Mesenteric fat pad (tissue), 1 donor: Measurements from ENCODE around the gene ADSS1. TPM values are rescaled to one million over a fixed set of nuclear protein-coding genes. Genes with fewer than 3 reads are reported as not detected.

ENCODE experiments used
- DNase-seq: peaks from one replicate; pipeline ENCODE4 v3.0.0-alpha.2; 2020; ENCODE audit warnings: low spot score
- total RNA-seq: library from RNA; stranded (reverse); fragmentation: NEBNext Ultra II Directional; extraction: Animal tissue kit (Norgen Biotek cat#: 25700); gene quantifications from one replicate; pipeline ENCODE4 v1.2.1, GENCODE V29; 2021
- donor health status: DM: yes; HTN: yes; CAD: no.

ADSS1 gene
- total RNA-seq, 1 donor from 2014 or later, result 5.2 TPM

DNA sequence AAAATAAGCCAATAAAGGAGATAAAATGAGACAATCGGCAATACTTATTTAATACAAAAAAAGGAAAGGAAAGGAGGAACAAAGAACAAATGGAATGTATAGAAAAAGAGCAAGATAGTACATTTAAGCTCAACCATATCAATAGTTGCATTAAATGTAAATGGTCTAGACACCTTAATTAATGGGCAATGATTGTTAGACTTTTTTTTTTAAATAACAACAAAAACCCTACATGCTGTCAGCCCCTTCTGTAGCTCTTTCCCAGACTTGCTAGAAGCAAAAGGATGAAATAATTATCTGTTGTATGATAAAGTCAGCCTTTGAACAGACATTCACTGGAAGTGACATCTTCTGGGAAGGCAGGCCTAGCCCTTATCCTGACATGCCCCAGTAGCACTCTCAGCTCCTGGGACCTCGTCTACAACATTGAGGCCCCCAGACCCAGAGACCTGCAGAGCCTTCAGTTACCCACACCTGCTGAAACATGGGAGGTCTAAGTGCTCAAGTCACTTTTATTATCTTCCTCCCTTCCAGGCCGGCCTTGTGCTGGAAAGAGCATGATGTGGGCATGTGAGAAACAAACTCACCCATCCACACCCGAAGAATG lies 42.3 kb downstream of the ADSS1 start:
- no peak for DNase-seq

DNA sequence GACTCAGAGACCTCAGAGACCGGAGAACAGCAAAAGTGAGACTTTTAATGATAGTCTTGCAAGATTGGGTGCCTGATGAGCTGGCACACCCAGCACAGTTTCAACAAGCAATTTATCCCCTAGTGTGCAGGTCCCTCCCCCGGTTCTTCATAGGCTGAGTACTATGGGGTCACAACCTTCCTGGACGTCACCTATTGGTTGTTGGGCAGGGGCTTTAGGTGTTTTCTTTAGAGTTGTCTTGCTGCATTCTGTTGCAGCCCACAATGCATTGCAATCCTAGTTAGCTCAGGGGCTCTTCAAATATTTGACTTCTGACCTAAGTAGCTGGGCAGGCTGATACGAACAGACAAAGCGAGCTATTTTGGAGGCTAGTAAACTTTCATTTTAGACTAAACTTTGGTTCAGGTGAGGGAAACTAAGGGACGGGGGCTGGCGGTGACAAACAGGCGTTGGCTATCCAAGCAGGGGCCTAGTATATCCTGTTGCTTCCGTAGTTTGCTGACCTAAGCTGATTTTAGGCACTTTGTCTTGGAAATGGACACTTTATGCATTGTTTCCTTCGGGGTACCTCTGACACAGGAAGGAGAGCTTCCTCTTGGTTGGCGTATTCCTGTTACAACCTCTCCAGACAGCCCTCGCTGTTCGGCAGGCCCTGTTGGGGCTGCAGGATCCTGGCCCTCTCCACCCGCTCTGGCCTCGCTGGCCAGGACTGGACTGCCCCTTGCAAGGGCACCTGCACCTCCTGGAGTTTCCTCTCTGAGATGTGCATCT lies 43.0 kb downstream of the ADSS1 start:
- no peak for DNase-seq

DNA sequence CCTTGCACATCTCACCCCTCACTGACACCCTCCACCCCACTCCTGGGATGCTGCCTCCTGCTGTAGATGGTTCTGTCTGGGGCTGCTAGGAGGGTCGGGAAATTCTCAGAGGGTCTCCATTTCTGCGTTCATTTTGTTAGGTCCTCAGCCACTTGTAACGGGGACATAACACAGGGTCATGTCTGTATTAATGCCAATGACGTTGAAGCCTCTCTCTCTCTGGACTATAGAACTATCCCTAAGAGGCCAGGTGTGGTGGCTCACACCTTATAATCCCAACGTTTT lies 43.5 kb downstream of the ADSS1 start:
- DNase-seq, result no peak

DNA sequence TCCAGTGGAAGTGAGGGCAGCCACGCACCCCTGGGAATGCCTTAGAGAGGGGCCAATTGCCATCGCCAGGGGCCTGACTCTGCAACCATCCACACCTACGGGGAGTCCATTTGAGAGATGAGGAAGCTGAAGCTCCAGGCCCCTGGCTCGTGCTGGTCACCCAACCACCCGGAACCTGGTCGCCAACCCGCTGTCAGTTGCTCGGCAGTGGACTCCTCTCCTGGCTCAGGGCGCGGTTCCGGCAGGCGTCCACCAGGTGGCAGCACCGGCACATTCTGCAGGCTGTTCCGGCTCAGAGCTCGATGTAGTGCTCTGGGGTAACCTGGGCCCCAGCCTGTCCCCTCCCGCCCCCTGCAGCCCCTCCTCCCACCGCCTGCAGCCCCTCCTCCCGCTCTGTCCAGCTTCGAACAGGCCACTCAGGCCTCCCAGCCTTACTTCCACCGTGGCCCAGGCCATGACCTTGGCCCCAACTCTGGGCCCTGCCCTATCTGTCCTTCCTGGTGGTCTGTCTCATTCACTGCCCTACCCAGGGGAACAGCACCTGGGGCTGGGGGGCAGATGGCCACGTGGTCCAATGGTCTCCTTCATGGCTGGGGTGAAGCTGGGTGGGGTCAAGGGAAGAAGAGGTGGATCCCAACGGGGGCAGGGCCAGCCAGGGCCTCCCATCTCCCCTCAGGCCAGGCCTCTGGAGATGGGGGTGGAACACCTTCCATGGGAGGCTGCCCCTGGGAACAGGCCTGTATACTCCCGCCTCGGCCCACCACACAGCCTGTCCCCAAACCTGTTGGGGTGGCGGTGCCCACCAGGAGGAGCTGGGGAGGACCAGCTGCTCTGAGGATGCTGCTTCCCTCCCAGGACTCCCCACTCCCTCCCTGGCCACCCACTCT lies 44.7 kb downstream of the ADSS1 start:
- DNase-seq, result peak; percentile 98

DNA sequence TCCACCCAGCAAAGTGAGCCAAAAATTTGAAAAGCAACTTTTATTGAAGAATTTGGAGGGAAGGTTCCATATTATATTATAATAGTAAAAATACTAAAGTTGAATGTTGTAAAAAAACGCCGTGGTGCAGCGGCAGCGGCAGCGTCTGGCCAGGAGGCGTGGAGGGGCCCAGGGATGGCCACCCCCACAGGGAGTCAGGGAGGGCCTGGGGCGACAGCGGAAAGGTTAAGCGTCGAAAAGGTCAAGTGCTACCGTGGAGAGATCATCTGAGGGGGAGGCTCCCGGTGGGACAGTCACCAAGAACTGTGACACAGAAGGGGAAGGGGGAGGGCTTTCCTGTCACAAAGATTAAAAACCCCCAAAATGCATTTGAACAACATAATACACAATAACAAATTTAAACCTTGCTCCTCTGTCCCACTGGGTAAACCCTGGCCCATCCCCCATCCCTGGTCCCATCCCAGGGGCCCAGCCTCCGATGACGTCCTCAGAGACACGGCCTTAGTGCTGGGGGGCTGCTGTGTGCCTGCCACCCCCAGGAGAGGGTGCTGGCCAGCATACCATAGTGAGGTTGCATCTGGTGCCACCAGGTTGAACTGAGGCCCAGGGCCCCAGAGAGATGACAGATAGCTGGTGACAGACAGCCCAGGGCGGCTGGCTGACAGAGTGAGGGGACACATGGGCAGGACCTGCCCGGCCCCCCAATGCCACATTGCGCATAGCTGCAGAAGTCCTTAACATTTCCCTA lies 45.5 kb downstream of the ADSS1 start:
- no peak for DNase-seq

DNA sequence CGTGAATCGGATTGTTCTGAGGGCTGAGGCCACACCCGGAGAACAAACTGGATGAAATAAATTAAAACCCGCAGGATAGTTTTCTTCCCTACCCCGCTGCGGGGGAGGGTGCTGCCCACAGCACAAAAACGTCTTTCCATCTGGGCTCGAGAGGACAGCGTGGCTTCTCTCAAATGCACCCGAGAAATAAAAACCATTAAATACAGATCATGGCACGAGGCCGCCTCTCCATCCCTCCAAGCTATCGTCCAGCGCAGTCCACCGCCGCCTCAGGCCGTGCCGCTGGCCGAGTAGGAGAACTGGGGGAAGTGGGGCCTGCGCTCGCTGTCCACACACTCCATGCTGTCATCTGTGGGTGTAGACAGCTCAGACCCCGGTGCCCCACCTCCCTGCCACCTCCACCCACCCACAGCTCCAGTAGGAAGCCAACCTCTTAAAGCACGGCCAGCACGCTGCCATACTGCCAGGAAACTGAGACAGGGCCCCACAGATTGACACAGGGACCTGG lies 46.1 kb downstream of the ADSS1 start:
- DNase-seq, result no peak

DNA sequence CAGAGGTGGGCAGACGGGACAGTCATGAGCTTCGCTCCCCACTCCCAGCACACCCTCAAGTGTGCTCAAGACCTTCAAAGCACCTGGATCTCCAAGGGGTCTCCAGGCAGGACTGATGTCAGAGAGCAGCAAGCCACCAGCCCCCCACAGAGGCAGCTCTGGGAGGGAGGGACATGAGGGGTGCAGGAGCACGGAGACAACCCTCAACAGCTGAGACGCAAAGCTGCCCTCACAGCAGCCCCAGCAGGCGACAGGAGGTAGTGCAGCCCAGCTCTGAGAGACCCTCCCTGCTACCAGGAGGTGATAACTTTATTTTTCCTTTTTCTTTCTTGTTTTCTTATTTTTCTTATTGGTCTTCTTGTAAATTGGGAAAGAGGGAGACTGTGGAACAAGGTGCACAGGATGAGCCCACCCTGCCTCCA lies 46.8 kb downstream of the ADSS1 start:
- DNase-seq, result no peak

DNA sequence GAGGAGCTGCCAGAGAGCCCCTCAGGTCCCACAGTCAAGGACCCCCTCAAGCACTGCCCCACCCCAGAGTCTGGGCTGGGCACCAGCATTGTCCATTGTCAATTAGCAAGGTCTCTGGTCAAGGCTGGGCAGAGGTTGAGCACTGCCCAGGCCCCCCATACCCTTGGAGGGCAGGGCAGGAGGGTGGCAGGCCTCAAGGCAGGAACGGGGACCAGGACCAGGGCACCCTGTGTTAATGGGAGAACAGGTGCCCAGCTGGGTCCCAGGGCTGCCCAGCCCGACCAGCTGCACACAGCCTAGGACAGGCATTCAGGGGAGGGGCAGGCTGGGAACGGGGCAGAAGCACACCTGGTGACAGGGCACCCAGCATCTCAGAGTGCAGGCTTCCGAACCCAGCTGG lies 47.3 kb downstream of the ADSS1 start:
- DNase-seq, result no peak

DNA sequence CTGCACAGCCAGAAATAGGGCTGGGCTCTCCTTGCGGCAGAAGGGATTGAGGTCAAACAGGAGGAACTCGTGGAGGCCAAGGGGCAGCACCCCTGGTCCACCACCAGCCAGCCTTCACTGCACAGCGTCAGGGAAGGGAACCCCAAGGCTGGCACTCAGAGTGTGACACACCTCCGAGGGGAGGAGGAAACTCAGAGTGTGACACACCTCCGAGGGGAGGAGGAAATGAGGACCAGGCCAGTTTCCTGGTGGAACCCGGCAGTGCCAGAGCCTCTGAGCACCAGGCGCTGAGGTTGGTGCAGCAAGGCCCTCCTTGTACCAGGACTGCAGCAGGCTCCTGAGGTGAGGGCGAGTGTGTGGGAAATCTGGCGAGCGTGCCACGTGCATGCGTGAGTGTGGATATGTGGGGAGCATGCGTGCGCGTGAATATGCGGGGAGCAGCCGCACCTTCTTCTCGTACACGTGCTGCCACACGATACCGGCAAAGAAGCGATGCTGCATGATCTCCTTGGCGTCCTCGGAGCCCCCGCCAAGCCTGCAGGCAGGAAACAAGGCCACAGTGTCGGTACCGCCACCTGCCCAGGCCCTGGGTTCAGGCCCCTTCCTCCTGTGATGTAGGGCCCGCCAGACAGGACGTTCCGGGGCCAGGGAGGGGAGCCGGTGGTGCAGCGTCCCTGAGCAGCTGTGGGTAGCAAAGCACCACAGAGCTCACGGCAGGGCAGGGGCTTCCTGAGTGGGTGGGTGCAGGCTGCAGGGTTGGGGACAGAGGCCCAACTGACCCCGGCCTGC lies 48.1 kb downstream of the ADSS1 start:
- no peak for DNase-seq

DNA sequence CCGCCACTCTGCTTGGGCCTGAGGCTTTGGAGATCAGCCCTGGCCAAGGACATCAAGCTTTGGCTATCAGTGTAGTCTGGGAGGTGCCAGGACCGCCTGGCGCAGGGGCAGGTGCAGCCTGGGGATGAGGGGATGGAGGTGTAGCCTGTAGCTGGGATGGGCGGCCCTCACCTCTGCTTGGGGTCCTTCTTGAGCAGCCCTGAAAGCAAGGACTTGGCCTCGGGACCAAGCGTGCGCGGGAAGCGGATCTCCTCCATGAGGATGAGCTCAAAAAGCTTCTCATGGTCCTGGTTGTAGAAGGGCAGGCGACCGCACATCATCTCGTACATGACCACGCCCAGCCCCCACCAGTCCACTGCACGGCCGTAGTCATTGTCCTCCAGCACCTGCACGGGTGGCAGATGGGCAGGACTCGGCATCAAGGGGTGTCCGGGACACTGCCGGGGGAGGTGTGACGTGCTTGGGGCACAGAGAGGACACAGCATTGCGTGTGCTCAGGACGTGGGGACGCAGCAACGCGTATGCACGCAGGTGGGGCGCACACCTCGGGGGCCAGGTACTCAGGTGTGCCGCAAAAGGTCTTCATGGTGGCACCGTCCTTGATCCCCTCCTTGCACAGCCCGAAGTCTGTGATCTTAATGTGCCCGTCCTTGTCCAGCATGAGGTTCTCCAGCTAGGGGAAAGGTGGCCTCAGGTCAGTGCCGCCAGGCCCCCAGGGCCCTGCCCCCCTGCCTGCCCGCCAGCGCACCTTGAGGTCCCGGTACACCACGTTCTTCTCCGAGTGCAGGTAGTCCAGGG lies 48.9 kb downstream of the ADSS1 start:
- DNase-seq, result no peak

DNA sequence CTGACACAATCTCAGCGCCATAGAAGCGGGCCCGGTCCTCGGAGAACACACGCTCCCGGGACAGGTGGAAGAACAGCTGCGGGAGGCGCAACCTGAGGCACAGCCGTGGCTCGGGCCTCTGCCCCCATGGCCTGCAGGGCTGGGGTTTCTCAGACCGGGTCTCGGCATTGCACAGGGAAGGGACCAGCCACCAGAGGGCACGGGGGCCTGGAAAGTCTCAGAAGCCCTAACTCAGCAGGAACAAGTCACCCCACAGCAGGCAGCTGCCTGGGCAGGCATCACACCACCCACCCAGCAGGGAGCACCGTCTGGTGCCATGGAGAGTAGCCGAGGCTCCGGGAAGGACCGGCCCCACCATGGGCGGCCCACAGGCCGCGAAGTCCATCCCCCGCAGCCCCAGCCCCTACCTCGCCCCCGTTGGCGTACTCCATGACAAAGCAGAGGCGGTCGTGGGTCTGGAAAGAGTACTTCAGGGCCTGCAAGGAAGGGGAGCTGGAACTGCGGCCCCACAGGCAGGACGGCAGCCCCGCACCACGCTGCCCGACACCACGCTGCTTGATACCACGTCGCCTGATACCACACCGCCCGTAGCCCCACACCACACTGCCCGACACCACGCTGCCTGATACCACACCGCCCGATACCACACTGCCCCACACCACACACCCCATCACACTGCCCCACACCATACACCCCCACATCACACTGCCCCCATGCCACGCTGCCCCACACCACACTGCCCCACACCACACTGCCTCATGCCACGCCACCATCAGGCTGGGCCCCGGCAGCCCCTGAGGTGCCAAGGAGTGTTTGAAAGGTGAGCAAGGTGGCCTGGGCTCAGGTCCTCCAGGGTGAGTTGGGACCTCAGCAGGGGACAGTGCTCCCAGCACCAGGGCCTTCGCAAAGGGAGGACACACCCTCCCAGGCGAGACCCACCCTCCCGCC lies 49.8 kb downstream of the ADSS1 start:
- no peak for DNase-seq

DNA sequence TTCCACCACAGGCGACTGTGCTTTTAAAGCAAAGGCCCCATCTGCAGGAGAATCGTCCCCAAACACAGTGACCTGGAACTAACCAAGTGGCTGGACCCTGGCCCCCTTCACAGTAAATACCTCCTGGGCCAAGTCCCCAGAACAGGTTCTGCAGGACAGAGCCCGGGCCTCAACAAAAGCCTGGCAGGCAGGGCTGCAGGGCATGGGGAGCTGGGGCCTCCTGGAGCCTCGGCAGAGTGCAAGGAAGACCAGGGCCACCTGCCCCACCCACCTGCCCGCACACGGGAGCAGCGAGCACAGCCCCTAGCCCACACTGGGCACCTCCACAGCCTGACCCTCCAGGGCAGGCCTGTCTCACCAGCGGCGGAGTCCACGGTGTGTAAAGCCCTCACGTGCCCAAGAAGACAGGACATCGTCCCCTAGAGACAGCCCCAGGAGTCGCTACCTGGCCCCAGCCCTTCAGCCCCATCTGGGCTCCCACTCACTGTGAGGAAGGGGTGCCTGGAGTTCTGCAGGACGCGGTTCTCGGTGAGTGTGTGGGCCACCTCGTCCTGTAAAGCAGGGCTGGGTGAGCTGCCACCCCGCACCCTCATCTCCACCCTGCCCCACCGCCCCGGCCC lies 50.5 kb downstream of the ADSS1 start:
- no peak for DNase-seq

DNA sequence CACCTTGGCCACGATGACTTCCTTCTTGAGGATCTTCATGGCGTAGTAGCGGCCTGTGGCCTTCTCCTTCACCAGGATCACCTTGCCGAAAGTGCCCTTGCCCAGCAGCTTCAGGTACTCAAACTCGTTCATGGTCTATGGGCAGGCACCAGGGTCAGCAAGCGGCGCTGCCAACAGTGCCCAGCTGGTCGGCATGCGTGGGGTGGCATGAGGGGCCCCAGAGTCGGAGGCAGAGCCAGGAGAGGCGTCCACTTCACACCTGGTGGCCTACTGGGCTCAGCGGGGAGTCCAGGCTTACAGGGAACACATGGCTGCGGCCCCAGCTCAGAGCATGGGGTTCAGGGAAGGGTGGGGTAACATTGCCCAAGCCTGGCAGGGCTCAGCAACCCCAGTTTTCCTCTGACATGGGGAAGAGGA lies 51.1 kb downstream of the ADSS1 start:
- DNase-seq, result no peak

DNA sequence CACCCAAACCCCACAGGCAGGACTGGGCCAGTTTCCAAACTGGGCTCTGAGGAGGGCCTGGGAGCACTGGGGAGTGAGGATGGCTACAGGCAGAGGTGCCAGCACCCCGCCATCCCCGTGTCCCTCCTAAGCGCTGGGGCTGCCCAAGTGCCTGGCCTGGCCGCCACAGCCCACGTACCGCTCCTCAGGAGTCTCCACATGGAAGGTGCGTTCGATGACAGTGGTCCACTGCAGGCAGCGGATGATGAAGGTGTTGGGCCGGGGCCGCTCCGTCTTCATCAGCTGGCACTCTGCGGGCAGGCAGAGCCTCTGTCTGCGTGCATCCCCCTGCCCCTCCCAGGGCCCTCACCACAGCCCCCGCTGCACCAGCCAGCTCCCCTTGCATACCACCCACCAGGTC lies 52.5 kb downstream of the ADSS1 start:
- no peak for DNase-seq

DNA sequence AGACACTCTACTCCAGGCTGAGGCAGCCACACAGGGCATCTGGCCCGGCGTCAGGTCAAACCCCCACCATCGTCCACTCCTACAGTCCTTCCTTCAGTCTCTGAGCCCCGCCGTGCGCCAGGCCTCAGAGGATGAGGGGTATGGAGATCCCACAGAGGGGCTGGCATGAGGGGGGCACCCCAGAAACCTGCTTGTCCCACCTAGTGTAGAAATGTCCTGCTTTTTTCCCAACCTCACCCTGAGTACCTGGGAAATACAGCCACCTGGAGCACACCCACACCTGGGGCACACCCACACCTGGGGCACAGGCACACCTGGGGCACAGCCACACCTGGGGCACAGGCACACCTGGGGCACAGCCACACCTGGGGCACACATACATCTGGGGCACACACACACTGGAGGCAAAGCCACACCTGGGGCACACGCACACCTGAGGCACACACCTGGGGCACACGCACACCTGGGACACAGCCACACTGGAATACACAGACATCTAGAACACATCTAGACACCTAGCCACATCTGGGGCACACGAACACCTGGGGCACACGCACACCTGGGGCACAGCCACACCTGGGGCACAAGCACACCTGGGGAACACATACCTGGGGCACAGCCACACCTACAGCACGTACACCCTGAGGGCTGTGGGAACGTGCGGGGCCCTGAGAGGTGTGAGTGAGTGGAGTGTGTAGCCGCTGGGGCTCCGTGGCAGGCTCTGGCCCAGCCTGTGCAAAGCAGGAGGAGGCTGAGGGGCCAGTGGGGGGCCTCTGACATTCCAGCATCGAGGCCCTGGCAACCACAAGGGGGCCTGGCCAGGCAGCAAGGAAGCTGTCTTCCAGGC lies 53.2 kb downstream of the ADSS1 start:
- no peak for DNase-seq

DNA sequence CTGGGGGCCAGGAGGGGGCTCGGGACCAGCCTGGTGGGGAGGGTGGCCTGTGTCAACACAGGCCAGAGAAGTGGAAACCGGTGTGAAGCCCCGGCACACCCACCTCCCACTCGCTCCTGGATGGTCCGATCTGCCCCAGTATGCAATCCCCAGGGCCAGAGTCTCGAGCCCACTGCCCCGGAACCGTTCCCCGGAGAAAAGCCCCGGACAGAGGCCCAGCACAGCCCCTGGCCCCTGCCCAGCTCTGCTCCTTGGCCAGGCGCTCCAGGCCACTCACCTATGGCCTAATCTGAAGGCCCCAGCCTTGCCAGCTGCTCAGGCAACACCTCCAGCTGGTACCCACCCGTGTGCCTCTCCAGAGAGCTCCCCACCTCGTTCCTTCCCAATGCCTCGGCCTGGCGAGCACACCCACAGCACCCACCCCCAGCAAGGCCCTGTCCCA lies 53.8 kb downstream of the ADSS1 start:
- no peak for DNase-seq

DNA sequence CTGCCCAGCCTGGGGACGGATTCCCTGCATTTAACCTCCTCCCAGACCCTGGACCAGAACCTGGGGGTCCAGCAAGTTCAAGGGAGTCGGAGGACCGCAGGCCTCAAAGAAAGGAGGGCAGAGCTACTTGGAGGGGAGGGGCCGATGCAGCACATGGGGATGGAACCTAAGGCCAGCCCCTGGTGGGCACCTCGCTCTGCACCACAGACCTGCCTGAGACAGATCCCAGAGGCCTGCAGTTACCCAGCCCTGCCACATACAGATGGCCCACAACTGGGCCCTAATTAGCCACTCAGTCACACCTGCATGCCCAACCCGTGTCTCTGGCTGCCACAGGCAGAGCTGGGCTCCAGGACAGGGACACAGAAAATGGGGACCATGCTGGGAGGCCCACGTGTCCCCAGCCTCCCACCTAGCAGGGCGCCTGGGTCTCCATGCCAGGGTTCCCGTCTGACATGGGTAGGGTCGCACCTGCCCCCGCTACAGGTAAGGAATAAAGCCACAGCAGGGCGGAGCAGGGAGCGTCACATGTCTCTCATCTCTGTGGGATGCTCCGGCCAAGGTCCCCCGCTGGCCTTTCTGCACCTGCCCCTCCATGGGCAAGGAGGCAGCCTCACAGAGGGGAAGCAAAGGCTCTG lies 54.8 kb downstream of the ADSS1 start:
- DNase-seq, result no peak
